GM12892 (cell line): Measurements from ENCODE around the gene KCNG2.

Experiments
- POLR2A ChIP-seq: IDR thresholded peaks from 2 replicates; pipeline ENCODE4 v1.6.1; 2011; ENCODE audit warnings: low read depth, low read length, control low read depth
- TAF1 ChIP-seq: IDR thresholded peaks from 2 replicates; pipeline ENCODE4 v1.6.1; 2011; ENCODE audit warnings: low read depth, mild to moderate bottlenecking, control low read depth, low read length, borderline replicate concordance

- TF ChIP-seq TAF1, result no peak
- no peak for TF ChIP-seq POLR2A
These were observed 18.4 kb downstream of the KCNG2 start for GRCh38 chr18:79816092-79816491.
